ENCODE data around the gene RPL5.

The RPL5 gene

DNA sequence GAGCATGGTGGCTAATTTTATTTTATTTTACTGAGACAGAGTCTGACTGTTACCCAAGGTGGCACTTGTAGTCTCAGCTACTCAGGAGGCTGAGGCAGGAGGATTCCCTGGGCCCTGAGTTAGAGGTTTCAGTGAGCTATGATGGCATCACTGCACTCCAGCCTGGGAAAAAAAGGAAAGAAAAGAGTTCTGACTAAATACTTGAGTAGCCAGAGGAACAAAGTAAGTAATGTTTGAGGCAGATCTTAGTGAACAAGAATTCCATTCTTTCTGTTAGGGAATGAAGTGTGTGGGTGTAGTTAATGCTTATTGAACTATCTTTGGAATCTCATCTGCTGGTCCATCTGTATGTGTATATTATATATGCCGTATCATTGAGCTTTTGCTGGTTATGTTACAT lies 33.9 kb upstream of the RPL5 start:
- no peaks in the 10 kb centered on the region for H3K36me3 ChIP-seq (ENCODE audit: control insufficient read depth, insufficient read depth, low read length)
- no peaks in the 10 kb centered on the region for H3K9me3 ChIP-seq (ENCODE audit: control insufficient read depth, low read length)
- no peaks in the 10 kb centered on the region for H3K4me1 ChIP-seq (ENCODE audit: control insufficient read depth, insufficient read depth, low read length)
- H3K9ac ChIP-seq (ENCODE audit: low read length), result no peak overlapping the region
- no peaks in the 10 kb centered on the region for H3K27me3 ChIP-seq (ENCODE audit: control insufficient read depth, insufficient read depth, low read length)
- H3K4me3 ChIP-seq (ENCODE audit: low read length), result no peak overlapping the region

DNA sequence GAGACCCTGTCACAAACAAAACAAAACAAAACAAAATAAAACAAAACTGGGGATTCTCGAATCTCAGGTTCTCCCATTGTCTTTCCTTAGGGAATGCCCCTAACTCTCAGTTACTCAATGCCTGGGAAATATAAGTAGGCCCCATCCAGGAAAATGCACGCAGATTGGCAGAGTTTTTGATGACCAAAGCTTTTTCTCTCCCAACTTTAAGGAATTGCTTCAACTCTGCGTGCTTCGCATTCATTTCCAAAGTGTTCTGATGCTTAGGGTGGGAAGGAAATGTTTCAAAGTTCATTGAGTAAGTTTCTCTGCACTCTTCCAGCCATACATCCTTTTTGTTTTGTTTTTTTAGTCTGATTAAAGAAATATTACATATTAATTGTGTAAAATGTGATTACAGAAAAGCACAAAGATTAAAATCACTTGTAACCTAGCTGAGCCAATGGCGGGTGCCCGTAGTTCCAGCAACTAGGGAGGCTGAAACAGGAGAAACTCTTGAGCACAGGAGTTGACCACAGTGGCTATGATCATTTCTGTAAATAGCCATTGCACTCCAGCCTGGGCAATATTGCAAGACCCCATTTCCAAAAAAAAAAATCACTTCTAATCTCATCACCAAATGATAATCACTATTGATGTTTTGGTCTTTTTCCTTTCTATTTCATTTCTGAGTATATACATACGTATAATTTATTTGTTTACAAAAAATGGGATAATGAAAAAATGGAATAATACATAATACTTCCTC lies 28.5 kb upstream of the RPL5 start:
- Histone ChIP-seq H3K9ac (ENCODE audit: low read length) (no peak overlapping the region), H3K9me3 (ENCODE audit: control insufficient read depth, low read length) (no peaks in the 10 kb centered on the region), H3K36me3 (ENCODE audit: control insufficient read depth, insufficient read depth, low read length) (no peaks in the 10 kb centered on the region)

DNA sequence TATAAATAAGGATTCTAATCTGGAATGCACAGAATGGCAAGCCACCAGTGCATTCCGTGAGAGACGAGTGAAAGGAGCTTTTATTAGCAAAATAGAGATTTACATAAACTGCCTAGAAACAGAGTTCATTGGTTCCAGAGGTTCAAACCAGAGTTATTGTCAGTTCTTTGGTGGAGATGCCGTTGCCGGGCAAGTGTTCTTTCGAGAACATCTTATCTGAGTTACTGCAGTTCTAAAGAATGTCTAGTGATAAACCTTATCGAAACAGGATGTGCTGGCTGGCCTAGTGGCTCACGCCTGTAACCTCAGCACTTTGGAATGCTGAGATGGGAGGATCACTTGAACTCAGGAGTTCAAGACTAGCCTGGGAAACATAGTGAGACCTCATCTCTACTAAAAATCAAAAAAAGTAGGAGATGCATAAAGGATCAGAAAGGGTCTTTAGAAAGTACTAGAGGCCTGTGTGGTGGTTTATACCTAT lies 27.1 kb upstream of the RPL5 start:
- Histone ChIP-seq H3K4me1 (ENCODE audit: control insufficient read depth, insufficient read depth, low read length) (peaks cover 7% of the 10 kb centered on the region), H3K9me3 (ENCODE audit: control insufficient read depth, low read length) (no peaks in the 10 kb centered on the region), H3K27me3 (ENCODE audit: control insufficient read depth, insufficient read depth, low read length) (no peaks in the 10 kb centered on the region), H3K36me3 (ENCODE audit: control insufficient read depth, insufficient read depth, low read length) (no peaks in the 10 kb centered on the region), H3K9ac (ENCODE audit: low read length) (no peak overlapping the region), H3K4me3 (ENCODE audit: low read length) (no peak overlapping the region)

More for the DNA sequence above, 28.5 kb upstream of the RPL5 start:
- Histone ChIP-seq H3K4me3 (ENCODE audit: low read length) (no peak overlapping the region), H3K27me3 (ENCODE audit: control insufficient read depth, insufficient read depth, low read length) (no peaks in the 10 kb centered on the region), H3K4me1 (ENCODE audit: control insufficient read depth, insufficient read depth, low read length) (peaks cover 7% of the 10 kb centered on the region)

DNA sequence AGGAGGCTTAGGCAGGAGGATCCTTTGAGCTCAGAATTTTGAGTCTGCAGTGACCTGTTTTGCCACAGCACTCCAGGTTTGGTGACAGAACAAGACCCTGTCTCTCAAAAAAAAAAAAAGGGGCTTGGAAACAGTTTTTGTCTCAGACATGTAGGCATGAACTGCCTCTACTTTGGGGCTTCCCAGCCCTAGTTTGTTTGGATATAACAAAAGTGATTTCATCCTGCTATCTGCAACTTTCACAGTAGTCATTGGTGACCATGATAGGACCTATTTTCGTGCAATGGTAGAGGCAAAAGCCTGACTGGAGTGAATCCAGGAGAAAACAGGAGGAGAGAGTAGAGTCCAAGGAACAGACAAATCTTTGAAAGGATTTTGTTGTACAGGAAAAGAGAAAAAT lies 26.6 kb upstream of the RPL5 start:
- H3K9ac ChIP-seq (ENCODE audit: low read length), result no peak overlapping the region
- H3K9me3 ChIP-seq (ENCODE audit: control insufficient read depth, low read length), result no peaks in the 10 kb centered on the region
- H3K36me3 ChIP-seq (ENCODE audit: control insufficient read depth, insufficient read depth, low read length), result no peaks in the 10 kb centered on the region
- H3K4me1 ChIP-seq (ENCODE audit: control insufficient read depth, insufficient read depth, low read length), result peaks cover 7% of the 10 kb centered on the region
- H3K27me3 ChIP-seq (ENCODE audit: control insufficient read depth, insufficient read depth, low read length), result no peaks in the 10 kb centered on the region
- H3K4me3 ChIP-seq (ENCODE audit: low read length), result no peak overlapping the region

DNA sequence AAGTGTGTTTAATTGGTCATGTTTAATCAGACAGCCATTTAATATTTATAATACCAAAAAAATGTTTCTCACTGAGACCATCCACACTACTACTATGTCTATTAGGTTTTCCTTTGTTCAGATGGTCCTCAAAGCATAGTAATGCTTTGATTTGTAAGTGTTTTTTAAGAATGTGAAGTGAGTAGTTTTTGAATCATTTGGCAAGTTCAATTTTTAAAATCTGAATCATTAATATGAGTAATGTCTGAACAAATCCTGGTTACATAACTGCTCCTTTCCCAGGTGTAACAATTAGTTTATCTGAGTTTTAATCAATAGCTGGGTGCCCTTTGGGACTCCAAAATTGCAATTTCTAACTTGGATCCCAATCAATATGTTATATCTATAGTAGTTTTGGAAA lies 23.5 kb upstream of the RPL5 start:
- no peaks in the 10 kb centered on the region for H3K9me3 ChIP-seq (ENCODE audit: control insufficient read depth, low read length)
- H3K4me1 ChIP-seq (ENCODE audit: control insufficient read depth, insufficient read depth, low read length), result peaks cover 7% of the 10 kb centered on the region
- no peak overlapping the region for H3K9ac ChIP-seq (ENCODE audit: low read length)
- H3K4me3 ChIP-seq (ENCODE audit: low read length), result no peak overlapping the region
- no peaks in the 10 kb centered on the region for H3K27me3 ChIP-seq (ENCODE audit: control insufficient read depth, insufficient read depth, low read length)
- no peaks in the 10 kb centered on the region for H3K36me3 ChIP-seq (ENCODE audit: control insufficient read depth, insufficient read depth, low read length)

GRCh38 chr1:92816732-92817131 lies 15.1 kb upstream of the RPL5 start:
- H3K4me1 ChIP-seq (ENCODE audit: control insufficient read depth, insufficient read depth, low read length), result peaks cover 13% of the 10 kb centered on the region
- no peaks in the 10 kb centered on the region for H3K27me3 ChIP-seq (ENCODE audit: control insufficient read depth, insufficient read depth, low read length)
- no peak overlapping the region for H3K9ac ChIP-seq (ENCODE audit: low read length)
- H3K4me3 ChIP-seq (ENCODE audit: low read length), result no peak overlapping the region
- no peaks in the 10 kb centered on the region for H3K9me3 ChIP-seq (ENCODE audit: control insufficient read depth, low read length)
- no peaks in the 10 kb centered on the region for H3K36me3 ChIP-seq (ENCODE audit: control insufficient read depth, insufficient read depth, low read length)

DNA sequence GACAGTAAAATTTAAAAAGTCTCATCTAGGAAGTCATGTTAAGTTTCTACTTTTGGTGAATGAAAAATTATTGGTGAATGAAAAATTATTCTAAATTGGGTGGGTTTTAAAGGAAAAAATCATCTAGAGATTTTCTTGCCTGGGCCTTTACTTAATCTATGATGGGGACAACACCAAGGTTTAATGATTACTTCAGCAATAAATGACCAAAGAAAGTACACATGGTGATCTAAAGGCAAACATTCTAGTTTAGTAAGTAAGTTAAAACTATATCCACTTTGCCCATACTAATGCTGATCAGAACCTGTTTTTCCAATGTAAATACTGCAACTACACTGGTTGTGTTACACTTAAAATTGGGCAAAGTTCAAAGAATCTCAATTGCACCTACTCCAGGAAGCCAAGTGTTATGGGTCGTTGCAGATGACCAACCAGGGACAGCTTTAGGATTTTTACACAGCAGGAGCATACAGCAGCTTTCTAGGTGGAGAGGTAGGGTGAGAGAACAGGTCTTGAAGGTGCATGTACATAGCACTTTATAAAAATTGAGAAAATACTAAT lies 14.6 kb upstream of the RPL5 start:
- no peaks in the 10 kb centered on the region for H3K9me3 ChIP-seq (ENCODE audit: control insufficient read depth, low read length)
- no peak overlapping the region for H3K9ac ChIP-seq (ENCODE audit: low read length)
- H3K27me3 ChIP-seq (ENCODE audit: control insufficient read depth, insufficient read depth, low read length), result no peaks in the 10 kb centered on the region
- peaks cover 13% of the 10 kb centered on the region for H3K4me1 ChIP-seq (ENCODE audit: control insufficient read depth, insufficient read depth, low read length)
- H3K36me3 ChIP-seq (ENCODE audit: control insufficient read depth, insufficient read depth, low read length), result no peaks in the 10 kb centered on the region
- H3K4me3 ChIP-seq (ENCODE audit: low read length), result no peak overlapping the region

DNA sequence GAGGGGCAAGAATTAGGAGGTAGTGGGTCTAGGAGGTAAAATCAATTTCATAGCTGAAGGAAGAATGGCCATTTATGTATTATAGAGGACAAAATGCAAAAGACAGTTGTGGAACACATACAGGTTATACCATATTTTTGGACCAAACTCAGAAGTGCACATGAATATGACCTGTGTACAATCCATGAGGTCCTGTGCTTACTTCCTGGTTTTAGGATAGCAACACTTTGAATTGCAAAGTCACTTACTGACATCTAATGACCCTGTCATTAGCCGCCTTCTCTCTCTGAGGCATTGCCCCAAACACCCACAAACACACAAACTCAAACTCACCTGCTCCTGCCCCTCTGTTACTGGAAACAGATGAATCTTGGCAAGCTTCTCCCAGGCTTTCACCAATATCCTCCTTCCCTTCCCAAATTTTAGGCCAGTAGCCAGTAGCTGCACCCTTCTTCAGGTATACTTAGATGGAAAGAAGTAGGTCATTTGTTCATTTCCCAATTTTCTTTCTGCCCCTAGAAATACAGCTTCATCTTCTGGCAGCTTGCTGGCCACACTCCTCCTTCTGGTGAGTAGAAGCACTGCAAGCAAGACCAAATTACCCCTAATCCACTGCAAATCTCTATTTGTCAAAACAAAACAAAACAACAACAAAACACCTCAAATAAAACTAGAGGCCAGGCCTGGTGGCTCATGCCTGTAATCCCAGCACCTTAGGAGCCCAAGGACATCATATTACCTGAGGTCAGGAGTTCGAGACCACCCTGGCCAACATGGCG lies 13.7 kb upstream of the RPL5 start:
- H3K9ac ChIP-seq (ENCODE audit: low read length), result no peak overlapping the region
- no peaks in the 10 kb centered on the region for H3K36me3 ChIP-seq (ENCODE audit: control insufficient read depth, insufficient read depth, low read length)
- no peaks in the 10 kb centered on the region for H3K27me3 ChIP-seq (ENCODE audit: control insufficient read depth, insufficient read depth, low read length)
- no peaks in the 10 kb centered on the region for H3K9me3 ChIP-seq (ENCODE audit: control insufficient read depth, low read length)
- H3K4me3 ChIP-seq (ENCODE audit: low read length), result no peak overlapping the region
- H3K4me1 ChIP-seq (ENCODE audit: control insufficient read depth, insufficient read depth, low read length), result peaks cover 13% of the 10 kb centered on the region

DNA sequence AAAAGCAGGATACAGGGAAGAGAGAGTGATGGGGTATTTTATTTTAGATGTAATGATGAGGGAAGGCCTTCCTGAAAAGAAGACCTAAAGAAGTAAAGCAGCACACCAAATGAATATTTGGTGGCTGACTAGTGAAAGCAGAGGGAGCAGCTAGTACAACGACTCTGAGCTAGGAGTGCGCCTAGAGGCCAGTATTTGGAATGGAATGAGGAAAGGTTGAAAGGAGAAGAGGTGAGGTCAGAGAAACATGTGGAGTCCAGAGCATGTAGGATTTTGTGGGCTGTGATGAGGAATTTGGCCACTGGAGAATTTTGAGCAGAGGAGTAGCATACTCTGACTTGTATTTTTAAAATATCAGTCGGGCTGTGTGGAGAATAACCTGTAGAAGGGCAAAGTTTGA lies 11.8 kb upstream of the RPL5 start:
- Histone ChIP-seq H3K4me1 (ENCODE audit: control insufficient read depth, insufficient read depth, low read length) (peaks cover 13% of the 10 kb centered on the region), H3K9me3 (ENCODE audit: control insufficient read depth, low read length) (no peaks in the 10 kb centered on the region), H3K4me3 (ENCODE audit: low read length) (no peak overlapping the region), H3K27me3 (ENCODE audit: control insufficient read depth, insufficient read depth, low read length) (no peaks in the 10 kb centered on the region), H3K9ac (ENCODE audit: low read length) (no peak overlapping the region), H3K36me3 (ENCODE audit: control insufficient read depth, insufficient read depth, low read length) (no peaks in the 10 kb centered on the region)

- no peaks in the 10 kb centered on the region for H3K36me3 ChIP-seq (ENCODE audit: control insufficient read depth, insufficient read depth, low read length)
- no peaks in the 10 kb centered on the region for H3K27me3 ChIP-seq (ENCODE audit: control insufficient read depth, insufficient read depth, low read length)
- H3K9ac ChIP-seq (ENCODE audit: low read length), result no peak overlapping the region
- no peak overlapping the region for H3K4me3 ChIP-seq (ENCODE audit: low read length)
- H3K9me3 ChIP-seq (ENCODE audit: control insufficient read depth, low read length), result no peaks in the 10 kb centered on the region
- peaks cover 13% of the 10 kb centered on the region for H3K4me1 ChIP-seq (ENCODE audit: control insufficient read depth, insufficient read depth, low read length)
Measured at GRCh38 chr1:92820551-92820950, 11.3 kb upstream of the RPL5 start.

- peaks cover 6% of the 10 kb centered on the region for H3K4me1 ChIP-seq (ENCODE audit: control insufficient read depth, insufficient read depth, low read length)
- H3K9me3 ChIP-seq (ENCODE audit: control insufficient read depth, low read length), result no peaks in the 10 kb centered on the region
- H3K4me3 ChIP-seq (ENCODE audit: low read length), result no peak overlapping the region
- H3K36me3 ChIP-seq (ENCODE audit: control insufficient read depth, insufficient read depth, low read length), result no peaks in the 10 kb centered on the region
- H3K27me3 ChIP-seq (ENCODE audit: control insufficient read depth, insufficient read depth, low read length), result no peaks in the 10 kb centered on the region
- no peak overlapping the region for H3K9ac ChIP-seq (ENCODE audit: low read length)
Measured at GRCh38 chr1:92822879-92823278, 9.0 kb upstream of the RPL5 start.

- no peaks in the 10 kb centered on the region for H3K9me3 ChIP-seq (ENCODE audit: control insufficient read depth, low read length)
- no peaks in the 10 kb centered on the region for H3K27me3 ChIP-seq (ENCODE audit: control insufficient read depth, insufficient read depth, low read length)
- no peak overlapping the region for H3K4me3 ChIP-seq (ENCODE audit: low read length)
- H3K36me3 ChIP-seq (ENCODE audit: control insufficient read depth, insufficient read depth, low read length), result no peaks in the 10 kb centered on the region
- no peak overlapping the region for H3K9ac ChIP-seq (ENCODE audit: low read length)
- H3K4me1 ChIP-seq (ENCODE audit: control insufficient read depth, insufficient read depth, low read length), result no peaks in the 10 kb centered on the region
Measured at GRCh38 chr1:92826792-92827191, 5.0 kb upstream of the RPL5 start.

All from mucosa of stomach (tissue), 1 donor.